HL-60 (cell line): ENCODE results near the gene TBL1X.

Source experiments
- CTCF ChIP-seq: IDR thresholded peaks from one replicate; pipeline ENCODE4 v1.5.1; 2011; ENCODE audit warnings: low read length, control low read depth, inconsistent platforms; ENCODE audit not compliant: insufficient read depth
- POLR2AphosphoS5 ChIP-seq: IDR thresholded peaks from 2 replicates; pipeline ENCODE4 v1.6.1; 2012; ENCODE audit warnings: low read depth
- SPI1 ChIP-seq: IDR thresholded peaks from 2 replicates; pipeline ENCODE4 v1.6.1; 2012; ENCODE audit warnings: low read depth, mild to moderate bottlenecking, borderline replicate concordance

GRCh38 chrX:9467751-9468150 is 2.9 kb downstream of the TBL1X start:
- TF ChIP-seq CTCF (no peak), POLR2AphosphoS5 (no peak), SPI1 (no peak)
